OCI-LY1 (cell line): ENCODE measurements around the gene ANKRD11.
A peak's percentile ranks its signal among the peaks of the same experiment; 100 is the strongest.

Experiments used
- H2AFZ ChIP-seq: fragments of 200-600 bp; sonication (generic), shearing (Covaris generic); 2 replicates; pipeline ENCODE4 v1.6.0; 2014; ENCODE audit warnings: antibody characterized with exemption, mild to moderate bottlenecking, low read length
- H3F3A ChIP-seq: fragments of 200-600 bp; sonication (generic), shearing (Covaris generic); 2 replicates; pipeline ENCODE4 v1.6.0; 2014; ENCODE audit warnings: mild to moderate bottlenecking, antibody characterized with exemption, low read length, moderate library complexity; ENCODE audit not compliant: insufficient read depth
- H3K27ac ChIP-seq: fragments of 200-600 bp; sonication (generic); 2 replicates; pipeline ENCODE4 v1.5.1; 2014; ENCODE audit warnings: low read length, mixed run types, mild to moderate bottlenecking, low read depth; ENCODE audit not compliant: poor library complexity, severe bottlenecking
- H3K27me3 ChIP-seq: fragments of 200-600 bp; sonication (generic); 2 replicates; pipeline ENCODE4 v1.6.0; 2014; ENCODE audit warnings: antibody characterized with exemption, mild to moderate bottlenecking, low read length, moderate library complexity; ENCODE audit not compliant: insufficient read depth
- H3K36me3 ChIP-seq: fragments of 200-600 bp; sonication (generic); 2 replicates; pipeline ENCODE4 v1.6.1; 2014; ENCODE audit warnings: mild to moderate bottlenecking, antibody characterized with exemption, low read length, moderate library complexity, mixed read lengths; ENCODE audit not compliant: insufficient read depth
- H3K4me1 ChIP-seq: fragments of 200-600 bp; sonication (generic); 2 replicates; pipeline ENCODE4 v1.5.1; 2014; ENCODE audit warnings: mild to moderate bottlenecking, low read length, moderate library complexity; ENCODE audit not compliant: insufficient read depth, severe bottlenecking
- H3K4me2 ChIP-seq: fragments of 200-600 bp; sonication (generic), shearing (Covaris generic); 2 replicates; pipeline ENCODE4 v1.6.1; 2014; ENCODE audit warnings: low read length
- H3K4me3 ChIP-seq: fragments of 200-600 bp; sonication (generic); 2 replicates; pipeline ENCODE4 v1.5.1; 2014; ENCODE audit warnings: low read length, low read depth, mild to moderate bottlenecking, mixed read lengths; ENCODE audit not compliant: poor library complexity, severe bottlenecking
- H3K79me2 ChIP-seq: fragments of 200-600 bp; shearing (Covaris generic); 2 replicates; pipeline ENCODE4 v1.6.1; 2016; ENCODE audit warnings: mixed run types, low read length, mixed read lengths; ENCODE audit not compliant: insufficient read depth
- H3K9ac ChIP-seq: fragments of 200-600 bp; sonication (generic), shearing (Covaris generic); 2 replicates; pipeline ENCODE4 v1.6.1; 2014; ENCODE audit warnings: mild to moderate bottlenecking, low read length, mixed read lengths
- H3K9me2 ChIP-seq: fragments of 200-600 bp; sonication (generic), shearing (Covaris generic); 2 replicates; pipeline ENCODE4 v1.6.1; 2014; ENCODE audit warnings: low read depth, mild to moderate bottlenecking, low read length, mixed read lengths
- H3K9me3 ChIP-seq: fragments of 200-600 bp; shearing (Covaris generic); 2 replicates; pipeline ENCODE4 v1.6.1; 2014; ENCODE audit warnings: low read length, mixed read lengths
- H4K20me1 ChIP-seq: fragments of 200-600 bp; sonication (generic), shearing (Covaris generic); 2 replicates; pipeline ENCODE4 v1.6.0; 2016; ENCODE audit warnings: mild to moderate bottlenecking, low read length; ENCODE audit not compliant: insufficient read depth
- EZH2 ChIP-seq: fragments of 200-600 bp; sonication (generic), shearing (Covaris generic); IDR thresholded peaks from 2 replicates; pipeline ENCODE4 v1.8.0; 2017; ENCODE audit warnings: borderline replicate concordance, mixed run types, mild to moderate bottlenecking, antibody characterized with exemption, low read length, moderate library complexity, mixed read lengths
- TF ChIP-seq, protein P1 (sequence below): fragments of 200-600 bp; sonication (generic), shearing (Covaris generic); IDR thresholded peaks from 2 replicates; pipeline ENCODE4 v1.5.1; 2017; ENCODE audit warnings: mild to moderate bottlenecking, antibody characterized with exemption, low read length, moderate library complexity, mixed read lengths

ANKRD11 gene

DNA sequence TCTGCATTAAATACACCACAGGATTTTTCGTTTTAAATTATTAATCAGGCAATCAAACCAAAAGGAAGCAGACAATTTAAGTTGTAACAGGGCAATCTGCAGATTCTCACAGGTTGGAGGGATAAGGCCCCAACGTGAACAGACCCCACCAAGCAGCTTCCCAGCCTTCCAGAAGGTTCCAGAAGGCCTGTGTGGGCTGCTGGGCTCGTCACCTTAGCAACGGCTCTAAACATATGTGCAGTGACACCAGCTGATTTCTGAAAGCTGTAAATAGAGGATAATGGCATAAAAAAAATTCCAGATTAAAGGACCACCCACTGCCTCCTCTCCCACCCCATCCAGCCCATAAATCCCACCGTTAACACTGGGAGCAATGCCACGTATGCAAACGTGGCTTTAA, 149.1 kb downstream of the ANKRD11 start:
- Histone ChIP-seq H3K27ac (no peak overlapping the region), H3K9ac (peak overlapping the region; percentile 0; the same call in 1 of the 2 replicates), H3K27me3 (no peaks in the 10 kb centered on the region), H3K36me3 (peaks cover 3% of the 10 kb centered on the region; the same call in 1 of the 2 replicates), H2AFZ (no peak overlapping the region), H3K9me2 (no peaks in the 10 kb centered on the region), H4K20me1 (peaks cover 6% of the 10 kb centered on the region), H3K4me3 (no peak overlapping the region), H3K79me2 (peaks cover 85% of the 10 kb centered on the region), H3K4me2 (no peak overlapping the region), H3F3A (no peaks in the 10 kb centered on the region; the same call in 1 of the 2 replicates), H3K9me3 (no peaks in the 10 kb centered on the region), H3K4me1 (peaks cover 47% of the 10 kb centered on the region)
- TF ChIP-seq, protein P1, sequence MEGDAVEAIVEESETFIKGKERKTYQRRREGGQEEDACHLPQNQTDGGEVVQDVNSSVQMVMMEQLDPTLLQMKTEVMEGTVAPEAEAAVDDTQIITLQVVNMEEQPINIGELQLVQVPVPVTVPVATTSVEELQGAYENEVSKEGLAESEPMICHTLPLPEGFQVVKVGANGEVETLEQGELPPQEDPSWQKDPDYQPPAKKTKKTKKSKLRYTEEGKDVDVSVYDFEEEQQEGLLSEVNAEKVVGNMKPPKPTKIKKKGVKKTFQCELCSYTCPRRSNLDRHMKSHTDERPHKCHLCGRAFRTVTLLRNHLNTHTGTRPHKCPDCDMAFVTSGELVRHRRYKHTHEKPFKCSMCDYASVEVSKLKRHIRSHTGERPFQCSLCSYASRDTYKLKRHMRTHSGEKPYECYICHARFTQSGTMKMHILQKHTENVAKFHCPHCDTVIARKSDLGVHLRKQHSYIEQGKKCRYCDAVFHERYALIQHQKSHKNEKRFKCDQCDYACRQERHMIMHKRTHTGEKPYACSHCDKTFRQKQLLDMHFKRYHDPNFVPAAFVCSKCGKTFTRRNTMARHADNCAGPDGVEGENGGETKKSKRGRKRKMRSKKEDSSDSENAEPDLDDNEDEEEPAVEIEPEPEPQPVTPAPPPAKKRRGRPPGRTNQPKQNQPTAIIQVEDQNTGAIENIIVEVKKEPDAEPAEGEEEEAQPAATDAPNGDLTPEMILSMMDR = no peak
- TF ChIP-seq EZH2 = no peak

DNA sequence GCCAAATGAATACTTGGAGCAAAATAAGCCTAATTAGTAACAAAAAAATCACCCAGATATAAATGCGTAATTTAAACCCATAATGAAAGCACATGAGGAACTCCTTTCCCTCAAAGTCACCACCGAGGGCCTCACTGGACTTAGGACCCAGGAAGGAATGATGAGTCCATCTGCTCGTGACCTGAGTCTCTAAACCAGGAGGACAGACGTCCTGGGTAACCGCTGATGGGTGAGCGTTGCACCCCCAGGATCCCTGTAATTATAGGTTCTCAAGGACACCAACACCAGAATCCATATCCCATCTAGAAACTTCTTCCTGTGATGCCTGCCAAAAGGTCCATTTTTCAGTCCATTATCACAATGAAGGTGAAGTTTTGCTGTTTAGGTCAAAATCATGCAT, 151.5 kb downstream of the ANKRD11 start:
- H3F3A ChIP-seq = no peaks in the 10 kb centered on the region; the same call in 1 of the 2 replicates
- no peaks in the 10 kb centered on the region for H3K27me3 ChIP-seq
- peaks cover 6% of the 10 kb centered on the region; the same call in 1 of the 2 replicates for H4K20me1 ChIP-seq
- H3K9me2 ChIP-seq = no peaks in the 10 kb centered on the region
- no peak overlapping the region for H3K9ac ChIP-seq
- TF ChIP-seq, protein P1 = no peak
- no peak for TF ChIP-seq EZH2
- H3K79me2 ChIP-seq = peaks cover 75% of the 10 kb centered on the region
- H3K9me3 ChIP-seq = no peaks in the 10 kb centered on the region
- H2AFZ ChIP-seq = no peak overlapping the region
- peaks cover 61% of the 10 kb centered on the region for H3K4me1 ChIP-seq
- H3K4me2 ChIP-seq = no peak overlapping the region
- no peak overlapping the region for H3K27ac ChIP-seq
- no peak overlapping the region for H3K4me3 ChIP-seq
- peaks cover 3% of the 10 kb centered on the region; the same call in 1 of the 2 replicates for H3K36me3 ChIP-seq

DNA sequence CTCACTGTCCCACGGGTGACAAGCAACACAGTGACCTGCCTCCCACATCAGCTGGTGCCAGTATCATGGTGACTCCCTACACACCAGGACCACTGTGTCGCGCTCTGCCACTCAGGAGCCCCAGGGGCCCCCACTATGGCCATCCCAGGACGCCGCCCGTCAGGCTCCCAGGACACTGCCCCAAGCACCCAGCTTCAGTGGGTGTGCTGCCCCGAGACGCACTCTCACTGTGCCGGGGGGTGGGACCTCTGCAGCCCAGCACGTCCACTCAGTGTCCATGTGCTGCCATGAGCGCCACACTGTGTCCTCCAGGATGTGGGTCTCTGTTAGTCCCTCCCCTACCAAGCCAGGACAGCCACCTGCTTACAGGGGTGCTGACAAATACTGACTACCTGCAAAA, 152.4 kb downstream of the ANKRD11 start:
- H3K27ac ChIP-seq = no peak overlapping the region
- peaks cover 70% of the 10 kb centered on the region for H3K4me1 ChIP-seq
- H3K9ac ChIP-seq = no peak overlapping the region
- no peaks in the 10 kb centered on the region for H3K27me3 ChIP-seq
- H3K79me2 ChIP-seq = peaks cover 72% of the 10 kb centered on the region
- H3K36me3 ChIP-seq = no peaks in the 10 kb centered on the region; the same call in 1 of the 2 replicates
- H2AFZ ChIP-seq = no peak overlapping the region
- H4K20me1 ChIP-seq = peaks cover 6% of the 10 kb centered on the region; the same call in 1 of the 2 replicates
- TF ChIP-seq, protein P1 = no peak
- no peak for TF ChIP-seq EZH2
- H3K9me2 ChIP-seq = no peaks in the 10 kb centered on the region
- no peaks in the 10 kb centered on the region for H3K9me3 ChIP-seq
- no peaks in the 10 kb centered on the region; the same call in 1 of the 2 replicates for H3F3A ChIP-seq
- H3K4me3 ChIP-seq = no peak overlapping the region
- H3K4me2 ChIP-seq = no peak overlapping the region
